Hematopoietic multipotent progenitor cell treated with erythropoietin and hydrocortisone succinate and interleukin-3 and kit ligand, for 15 days (in vitro differentiated cells): ENCODE results near the gene NOC2L.

ENCODE experiments used
- DNase-seq: peaks from one replicate; pipeline ENCODE4 v3.0.0-alpha.2; 2015; ENCODE audit warnings: low spot score

The NOC2L gene

DNA sequence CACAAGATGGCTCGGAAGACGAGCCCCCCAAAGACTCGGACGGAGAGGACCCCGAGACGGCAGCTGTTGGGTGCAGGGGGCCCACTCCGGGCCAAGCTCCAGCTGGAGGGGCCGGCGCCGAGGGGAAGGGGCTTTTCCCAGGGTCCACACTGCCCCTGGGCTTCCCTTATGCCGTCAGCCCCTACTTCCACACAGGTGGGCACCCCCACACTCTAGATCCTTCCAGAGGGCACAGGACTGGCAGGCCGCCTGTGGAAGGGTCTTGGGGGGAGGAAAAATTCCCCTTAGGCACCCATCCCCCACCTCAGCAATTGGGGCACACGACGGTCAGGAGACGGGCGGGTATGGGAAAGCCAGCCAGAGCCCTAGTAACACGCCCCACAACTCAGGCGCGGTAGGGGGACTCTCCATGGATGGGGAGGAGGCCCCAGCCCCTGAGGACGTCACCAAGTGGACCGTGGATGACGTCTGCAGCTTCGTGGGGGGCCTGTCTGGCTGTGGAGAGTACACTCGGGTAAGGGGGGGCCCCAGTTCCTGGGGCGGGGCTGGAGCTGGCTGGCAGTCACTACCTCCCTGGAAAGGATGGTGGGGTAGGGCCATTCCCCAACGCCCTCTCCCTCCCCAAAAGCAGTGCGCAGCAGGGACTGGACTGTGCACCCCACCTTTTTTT, 16.1 kb downstream of the NOC2L start:
- DNase-seq, result no peak

DNA sequence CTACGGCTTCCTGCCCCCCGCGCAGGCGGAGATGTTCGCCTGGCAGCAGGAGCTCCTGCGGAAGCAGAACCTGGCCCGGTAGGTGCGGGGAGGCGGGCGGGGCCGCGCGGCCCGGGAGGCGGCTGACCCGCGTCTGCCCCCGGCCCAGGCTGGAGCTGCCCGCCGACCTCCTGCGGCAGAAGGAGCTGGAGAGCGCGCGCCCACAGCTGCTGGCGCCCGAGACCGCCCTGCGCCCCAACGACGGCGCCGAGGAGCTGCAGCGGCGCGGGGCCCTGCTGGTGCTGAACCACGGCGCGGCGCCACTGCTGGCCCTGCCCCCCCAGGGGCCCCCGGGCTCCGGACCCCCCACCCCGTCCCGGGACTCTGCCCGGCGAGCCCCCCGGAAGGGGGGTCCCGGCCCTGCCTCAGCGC, 16.6 kb downstream of the NOC2L start:
- DNase-seq, result no peak

DNA sequence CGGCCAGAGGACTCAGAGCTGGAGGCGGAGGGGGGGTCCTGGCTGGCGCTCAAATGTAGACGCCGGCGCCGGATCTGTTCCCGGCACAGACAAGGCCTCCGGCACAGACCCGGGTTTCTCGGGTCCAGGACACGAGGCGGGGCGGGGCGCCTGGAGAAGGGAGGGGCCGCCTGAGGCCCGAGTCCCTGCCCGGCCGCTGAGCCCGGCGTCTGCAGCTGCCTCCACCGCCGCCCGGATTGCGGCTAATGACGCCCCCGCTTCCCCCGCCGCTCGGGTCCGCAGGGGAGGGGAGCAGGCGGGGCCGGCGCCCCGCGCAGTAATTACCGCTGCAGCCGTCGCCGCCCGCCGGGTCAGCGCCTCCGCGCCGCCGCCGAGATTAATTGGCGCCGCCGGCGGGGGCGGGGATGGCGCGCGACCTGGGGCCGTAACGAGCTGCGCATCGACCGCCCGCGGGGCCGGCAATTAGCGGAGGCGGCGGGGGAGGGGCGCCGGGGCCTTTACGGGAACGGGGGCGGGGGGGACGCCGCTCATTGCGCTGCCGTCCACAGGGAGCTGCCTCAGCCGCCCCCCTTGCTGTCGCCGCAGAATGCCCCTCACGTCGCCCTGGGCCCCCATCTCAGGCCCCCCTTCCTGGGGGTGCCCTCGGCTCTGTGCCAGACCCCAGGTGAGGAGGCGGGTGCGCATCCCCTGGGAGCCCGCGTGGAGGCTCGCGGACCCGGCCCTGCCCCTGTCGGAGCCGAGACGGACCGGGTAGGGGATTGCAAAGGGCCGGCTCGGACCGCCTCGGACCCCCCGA, 17.3 kb downstream of the NOC2L start:
- no peak for DNase-seq

DNA sequence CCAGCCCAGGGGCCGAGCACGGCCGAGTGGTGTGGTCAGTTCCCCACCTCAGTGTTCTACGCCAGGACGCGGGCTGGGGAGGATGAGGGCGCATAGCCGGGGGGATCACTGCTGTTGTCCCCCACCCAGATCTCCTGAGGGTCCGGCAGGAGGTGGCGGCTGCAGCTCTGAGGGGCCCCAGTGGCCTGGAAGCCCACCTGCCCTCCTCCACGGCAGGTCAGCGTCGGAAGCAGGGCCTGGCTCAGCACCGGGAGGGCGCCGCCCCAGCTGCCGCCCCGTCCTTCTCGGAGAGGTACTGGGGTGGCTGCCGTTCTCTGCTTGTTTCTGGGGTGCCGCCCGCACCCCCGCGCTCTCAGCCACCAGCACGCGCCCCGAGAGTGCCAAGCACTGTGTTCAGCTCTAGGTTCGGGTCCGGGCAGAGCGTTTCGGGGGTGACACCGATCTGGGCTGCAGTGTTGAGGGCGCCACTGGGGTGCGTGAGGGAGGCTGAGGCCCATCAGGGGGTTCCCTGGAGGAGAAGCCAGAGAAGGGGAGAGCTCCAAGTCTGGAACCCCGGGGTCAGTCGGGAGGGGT, 18.0 kb downstream of the NOC2L start:
- no peak for DNase-seq

DNA sequence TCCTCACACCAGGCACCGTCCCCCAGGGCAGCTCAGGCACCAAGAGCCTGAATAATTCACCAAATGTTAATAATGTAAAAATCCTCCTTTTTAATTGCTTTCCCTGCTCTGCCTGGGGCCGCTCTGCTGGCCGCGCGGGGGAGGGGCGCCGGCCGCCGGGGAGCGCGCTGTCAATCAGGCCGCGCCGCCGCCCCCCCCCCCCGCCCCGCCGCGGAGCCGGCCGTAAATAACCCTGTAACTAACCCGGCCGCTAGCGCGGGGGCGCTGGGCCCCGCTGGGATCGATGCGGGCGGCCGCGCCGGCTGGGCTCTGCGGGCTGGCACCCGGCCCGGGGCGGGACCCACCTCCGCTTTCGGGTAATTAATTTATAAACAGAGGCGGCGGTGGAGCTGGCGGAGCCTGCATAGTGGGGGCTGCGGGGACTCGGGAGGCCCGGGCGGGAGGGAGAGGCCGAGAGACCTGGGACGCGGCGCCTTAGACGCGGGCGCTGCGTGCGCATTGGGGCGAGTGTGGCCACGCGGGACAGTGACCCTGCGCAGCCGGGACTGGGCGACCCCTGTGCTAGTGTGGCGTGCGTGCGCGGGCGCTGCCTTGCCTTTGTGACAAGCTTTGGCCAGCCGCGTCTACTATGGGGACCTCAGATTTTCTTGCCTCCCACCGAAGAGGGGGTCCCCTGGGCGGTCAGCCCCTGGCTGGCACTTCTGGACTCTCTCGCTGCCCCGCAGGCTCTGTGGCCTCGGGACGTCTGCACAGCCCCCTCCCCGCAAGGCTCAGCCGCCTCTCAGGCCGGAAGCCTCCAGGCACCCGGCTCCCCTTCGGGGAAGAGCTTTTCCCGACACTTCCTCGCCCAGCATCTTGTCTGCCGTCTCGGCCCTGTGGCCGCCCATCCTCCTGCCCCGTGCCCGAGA, 18.7 kb downstream of the NOC2L start:
- no peak for DNase-seq

DNA sequence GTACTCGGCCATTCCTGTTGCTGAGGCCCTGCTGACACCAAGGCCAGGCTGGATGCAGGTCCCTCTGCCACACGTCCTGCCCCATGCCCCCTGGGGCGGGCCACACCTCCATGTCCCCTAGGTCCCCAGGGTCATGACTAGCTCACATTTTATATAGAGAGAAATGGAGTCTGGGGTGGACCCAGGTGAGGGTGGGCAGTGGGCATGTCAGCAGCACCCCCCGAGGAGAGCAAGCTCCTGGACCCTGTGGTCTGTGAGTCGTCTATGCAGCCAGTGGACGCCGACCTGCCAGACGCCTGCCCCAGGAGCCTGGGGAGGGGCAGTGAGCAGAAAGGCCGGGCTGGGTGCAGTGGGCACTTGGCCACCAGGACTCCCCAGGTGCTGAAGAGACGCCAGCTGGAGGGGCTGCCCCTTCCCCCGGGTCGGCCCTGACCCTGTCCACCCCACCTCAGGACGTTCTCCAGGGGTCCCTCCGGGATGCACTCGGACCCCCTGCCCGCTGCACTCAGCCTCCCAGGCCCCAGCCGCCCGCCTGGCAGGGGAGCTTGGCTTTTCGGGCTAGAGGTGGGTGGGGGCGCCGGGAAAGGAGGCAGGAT, 19.4 kb downstream of the NOC2L start:
- no peak for DNase-seq

DNA sequence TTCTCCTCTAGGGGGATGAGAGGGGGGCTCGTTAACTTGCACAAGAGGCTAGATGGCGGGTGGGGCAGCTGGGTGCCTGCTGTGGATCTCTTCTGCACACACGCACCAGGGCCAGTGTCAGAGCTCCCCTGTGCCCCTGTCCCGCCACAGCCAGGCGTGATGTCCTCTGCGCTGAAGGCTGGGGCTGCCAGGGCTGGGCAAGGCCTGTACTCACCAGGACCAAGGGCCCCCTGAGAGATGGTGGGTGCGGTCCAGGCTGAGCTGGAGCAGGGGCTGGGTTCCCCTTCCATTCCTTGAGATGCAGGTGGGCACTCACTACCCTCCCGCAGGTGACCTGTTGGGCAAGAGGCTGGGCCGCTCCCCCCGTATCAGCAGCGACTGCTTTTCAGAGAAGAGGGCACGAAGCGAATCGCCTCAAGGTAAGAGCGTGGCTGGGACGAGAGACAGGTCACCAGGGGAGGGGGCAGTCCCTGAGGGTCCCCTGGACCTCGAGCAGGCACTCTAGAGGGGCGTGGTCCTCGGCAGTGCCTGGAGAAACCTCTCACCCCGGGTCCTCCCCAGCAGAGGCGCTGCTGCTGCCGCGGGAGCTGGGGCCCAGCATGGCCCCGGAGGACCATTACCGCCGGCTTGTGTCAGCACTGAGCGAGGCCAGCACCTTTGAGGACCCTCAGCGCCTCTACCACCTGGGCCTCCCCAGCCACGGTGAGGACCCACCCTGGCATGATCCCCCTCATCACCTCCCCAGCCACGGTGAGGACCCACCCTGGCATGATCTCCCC, 20.2 kb downstream of the NOC2L start:
- no peak for DNase-seq

DNA sequence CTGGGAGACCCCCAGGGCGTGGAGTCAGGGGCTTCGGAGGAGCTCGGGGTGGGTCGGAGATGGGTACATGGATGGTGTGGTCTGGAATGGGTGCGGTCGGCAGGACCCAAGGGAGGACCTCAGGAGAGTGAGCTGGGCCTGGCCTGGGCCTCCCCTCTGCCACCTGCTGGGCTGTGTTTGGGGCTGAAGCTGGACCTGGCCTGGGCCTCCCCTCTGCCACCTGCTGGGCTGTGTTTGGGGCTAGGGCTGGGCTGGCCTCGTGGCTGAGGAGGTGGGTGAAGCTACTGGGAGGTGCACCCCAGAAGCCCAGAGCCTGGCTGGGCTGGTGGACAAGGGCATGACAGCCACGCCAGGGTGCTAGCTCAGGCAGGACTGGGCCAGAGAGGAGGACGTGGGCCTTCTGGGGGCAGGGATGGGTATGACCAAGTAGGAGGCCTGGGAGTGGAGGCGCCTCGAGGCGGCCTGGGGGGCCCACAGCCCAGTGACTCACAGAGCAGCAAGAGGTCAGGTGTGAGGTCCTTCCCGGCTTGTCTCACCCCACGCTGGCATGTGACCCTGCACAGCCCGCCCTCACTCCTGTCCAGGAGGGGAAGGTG, 20.9 kb downstream of the NOC2L start:
- DNase-seq, result no peak

DNA sequence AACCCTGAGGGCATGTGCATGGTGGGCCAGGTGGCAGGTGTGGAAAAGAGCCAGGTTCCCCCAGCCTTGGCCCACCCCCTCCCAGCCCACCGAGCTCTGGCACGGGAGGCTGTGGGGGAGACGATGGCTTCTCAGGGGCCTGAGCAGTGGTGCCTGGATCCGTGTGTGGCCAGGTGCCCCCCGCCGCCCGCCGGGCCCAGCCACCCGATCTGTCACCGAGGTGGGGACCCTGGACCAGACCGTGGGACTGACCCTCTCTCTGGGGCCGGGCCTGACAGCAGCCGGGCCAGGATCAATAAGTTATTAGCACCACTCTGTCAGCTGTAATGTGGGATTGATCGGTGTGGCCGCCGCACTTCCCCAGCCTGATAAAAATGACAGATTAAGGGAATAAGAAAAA, 21.5 kb downstream of the NOC2L start:
- DNase-seq, result no peak

DNA sequence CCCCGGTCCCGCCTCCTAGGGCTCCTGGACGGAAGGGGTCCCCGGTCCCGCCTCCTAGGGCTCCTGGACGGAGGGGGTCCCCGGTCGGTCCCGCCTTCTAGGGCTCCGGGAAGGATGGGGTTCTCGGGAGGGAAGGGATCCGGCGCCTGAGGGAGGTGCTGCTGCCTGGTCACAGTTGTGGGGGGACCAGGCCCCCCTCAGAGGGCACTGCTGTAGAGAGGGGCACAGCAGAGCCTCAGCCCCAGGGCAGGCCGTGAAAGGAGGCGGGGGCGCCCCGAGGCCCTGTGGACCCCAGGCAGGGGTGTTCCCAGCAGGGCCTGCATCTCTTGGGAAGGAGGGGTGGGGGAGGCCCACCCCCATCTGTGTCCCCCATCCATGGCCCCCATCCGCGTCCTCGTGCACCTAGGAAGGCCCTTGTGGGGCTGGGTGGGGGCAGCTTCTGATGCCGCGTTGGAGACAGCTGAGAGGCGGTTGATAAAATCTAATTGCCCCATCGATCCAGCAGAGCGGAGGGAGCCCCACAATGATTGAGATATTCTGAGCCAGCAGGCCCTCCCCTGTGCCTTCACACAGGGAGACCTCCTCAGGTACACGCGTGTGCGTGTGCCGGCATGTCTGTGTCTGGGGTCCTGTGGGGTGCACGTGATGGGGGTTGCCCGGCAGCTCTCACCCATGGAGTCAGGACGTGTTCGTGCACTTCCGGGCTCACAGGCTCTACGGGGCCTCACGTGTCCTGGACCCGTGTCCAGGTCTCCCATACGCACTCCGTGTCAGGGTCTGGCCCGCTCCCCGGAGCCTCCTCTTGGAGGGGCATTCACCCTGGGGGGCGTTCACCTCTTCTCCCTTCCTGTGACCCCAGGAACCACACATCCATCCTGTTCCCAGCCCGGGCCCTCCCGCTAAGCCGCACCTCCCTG, 22.4 kb downstream of the NOC2L start:
- no peak for DNase-seq

DNA sequence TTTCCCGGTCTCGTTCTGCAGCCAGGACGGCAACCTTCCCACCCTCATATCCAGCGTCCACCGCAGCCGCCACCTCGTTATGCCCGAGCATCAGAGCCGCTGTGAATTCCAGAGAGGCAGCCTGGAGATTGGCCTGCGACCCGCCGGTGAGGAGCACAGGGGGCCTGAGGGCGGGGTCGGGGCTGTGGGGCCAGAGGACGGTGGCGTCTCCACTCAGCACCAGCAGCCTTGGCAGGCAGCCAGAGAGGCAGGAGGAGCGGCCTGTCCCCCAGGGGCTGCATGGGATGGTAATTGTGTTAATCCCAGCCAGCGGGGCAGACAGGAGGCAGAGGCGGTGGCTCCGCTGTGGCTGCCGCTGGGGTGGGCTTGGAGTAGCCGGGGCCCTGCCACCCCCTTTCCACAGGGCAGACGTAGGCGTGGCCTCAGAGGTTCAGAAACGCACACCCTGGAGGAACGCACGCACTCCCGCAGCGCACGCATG, 23.3 kb downstream of the NOC2L start:
- DNase-seq, result no peak

DNA sequence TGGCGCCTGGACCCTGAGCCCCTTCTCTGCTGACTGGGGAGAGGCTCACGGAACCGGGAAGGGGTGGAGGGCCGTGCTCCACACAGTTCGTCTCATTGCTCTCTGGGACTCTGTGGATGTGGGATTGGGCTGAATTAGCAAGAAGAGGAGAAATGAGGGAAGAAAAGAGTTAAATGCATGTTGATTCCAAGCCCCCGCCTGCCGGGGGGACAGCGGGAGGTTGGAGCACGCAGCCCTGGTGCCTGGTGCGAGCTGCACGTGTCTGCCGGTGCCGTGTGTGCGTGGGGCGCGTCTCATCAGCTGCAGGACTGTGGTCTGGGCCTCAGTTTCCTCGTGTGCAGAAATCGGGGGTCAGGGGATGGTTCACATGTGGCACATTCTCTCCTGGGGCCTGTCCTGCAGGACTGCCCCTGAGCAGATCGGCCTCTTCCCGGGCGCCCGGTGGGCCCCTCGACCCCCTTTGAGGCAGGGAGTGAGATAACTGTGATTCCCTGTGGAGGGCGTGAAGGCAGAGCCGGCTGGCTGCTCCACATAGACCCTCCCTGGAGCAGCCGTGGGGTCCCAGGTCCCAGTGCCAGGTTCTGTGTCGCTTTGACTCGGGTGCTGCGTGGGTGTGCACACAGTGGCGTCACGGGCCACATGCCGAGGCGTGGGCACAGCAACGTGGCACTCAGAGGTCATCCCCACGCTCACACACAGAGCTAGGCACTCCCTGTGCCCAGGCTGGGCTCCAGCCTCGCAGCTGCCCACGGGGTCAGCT, 23.9 kb downstream of the NOC2L start:
- no peak for DNase-seq

DNA sequence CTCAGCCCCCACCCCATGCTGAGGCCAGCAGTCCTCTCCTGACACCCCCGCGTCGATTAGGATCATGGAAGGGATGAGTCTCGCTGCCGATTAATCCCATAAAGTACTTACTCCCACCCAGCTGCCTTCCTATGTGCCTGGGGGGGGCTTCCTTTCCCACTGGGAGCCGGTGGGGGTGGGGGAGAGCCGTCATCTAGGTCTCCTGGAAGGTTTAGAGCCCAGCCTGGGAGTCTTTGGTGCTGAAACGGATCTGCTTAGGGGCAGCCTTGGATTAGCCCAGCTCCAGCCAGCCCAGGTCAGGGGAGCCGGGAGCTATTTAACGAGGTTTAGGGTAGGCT, 25.5 kb downstream of the NOC2L start:
- no peak for DNase-seq

DNA sequence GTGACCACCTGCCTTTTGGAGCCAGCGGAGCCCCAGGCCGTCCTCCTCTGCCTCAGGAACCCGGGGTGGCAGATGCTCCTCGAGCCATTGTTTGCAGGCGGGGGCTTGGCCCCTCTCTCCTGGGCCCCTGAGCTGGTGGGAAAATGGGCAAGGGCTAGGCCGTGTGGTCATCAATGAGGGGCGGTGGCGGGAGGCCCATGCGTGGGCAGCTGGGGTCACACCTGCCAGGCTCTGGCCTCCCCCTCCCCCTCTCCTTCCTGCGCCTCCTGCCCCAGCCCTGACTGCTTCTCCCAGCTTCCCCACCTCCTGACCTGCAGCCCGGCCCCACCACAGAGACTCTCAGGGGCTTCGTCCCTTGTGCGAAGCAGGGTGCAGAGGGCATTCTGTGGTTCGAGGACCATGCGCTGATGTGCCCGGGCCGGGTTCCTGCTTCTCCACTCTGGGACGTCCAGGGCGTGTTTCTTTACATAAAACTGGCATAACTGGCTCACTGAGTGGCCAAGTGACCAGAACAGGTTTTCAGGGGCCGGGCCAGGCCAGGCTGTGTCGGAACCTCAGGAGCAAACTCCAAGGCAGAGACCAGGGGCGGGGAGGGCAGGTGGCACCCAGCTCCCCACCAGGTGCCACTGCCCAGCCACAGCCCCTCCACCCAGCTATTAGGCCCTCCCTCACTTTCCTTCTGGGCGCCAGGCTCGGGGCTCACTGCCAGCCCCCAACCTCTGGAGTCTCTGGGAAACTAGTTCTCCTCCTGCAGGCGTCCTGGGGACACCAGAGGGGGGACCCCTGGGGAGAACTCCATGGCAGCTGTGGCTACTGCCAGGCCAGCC, 26.1 kb downstream of the NOC2L start:
- DNase-seq, result no peak

DNA sequence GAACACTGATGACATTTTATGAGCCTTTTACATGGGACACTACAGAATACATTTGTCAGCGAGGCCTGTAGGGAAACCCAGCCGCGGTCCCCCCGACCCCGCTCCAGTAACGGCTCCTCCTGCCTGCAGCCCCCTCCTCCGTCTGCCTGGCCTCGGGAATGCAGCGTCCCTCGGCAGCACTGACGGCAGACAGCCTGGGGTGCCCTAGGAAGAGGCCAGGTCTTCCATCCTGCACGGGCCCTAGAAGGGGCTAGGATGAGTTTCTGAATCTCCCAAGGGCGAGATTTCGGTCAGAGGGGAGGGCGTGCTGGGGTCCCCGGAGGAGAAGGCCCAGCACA, 26.9 kb downstream of the NOC2L start:
- DNase-seq, result no peak

DNA sequence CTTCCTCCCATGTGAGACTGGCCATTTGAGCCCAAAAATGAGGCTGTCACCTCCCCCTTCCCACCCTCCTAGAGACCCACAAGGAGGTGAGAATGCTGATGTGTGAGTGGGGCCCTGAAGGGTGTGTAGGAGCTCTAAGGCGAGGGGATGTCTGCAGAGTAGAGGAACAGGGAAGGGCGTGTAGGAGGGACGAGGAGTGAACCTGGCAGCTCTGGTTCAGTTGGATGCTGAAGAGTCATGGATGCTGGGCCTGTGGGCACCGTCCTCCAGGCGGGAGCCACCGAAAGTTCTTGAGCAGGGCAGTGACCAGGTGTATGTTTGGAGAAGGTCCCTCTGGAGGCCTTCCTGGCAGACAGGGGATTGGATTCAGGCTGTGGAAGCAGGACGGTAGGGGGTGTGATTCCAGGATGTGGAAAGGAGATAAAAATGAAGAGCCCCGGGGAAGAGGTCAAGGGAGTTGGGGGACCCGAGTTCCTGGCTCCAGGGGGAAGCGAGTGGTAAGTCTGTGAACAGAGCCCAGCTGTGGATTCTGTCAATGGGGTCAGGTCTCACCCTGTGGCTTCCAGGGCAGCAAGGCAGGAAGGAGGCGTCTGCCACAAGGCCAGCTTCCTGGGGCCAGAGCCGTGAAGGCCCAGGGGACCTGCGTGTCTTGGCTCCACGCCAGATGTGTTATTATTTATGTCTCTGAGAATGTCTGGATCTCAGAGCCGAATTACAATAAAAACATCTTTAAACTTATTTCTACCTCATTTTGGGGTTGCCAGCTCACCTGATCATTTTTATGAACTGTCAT, 27.5 kb downstream of the NOC2L start:
- DNase-seq, result no peak

DNA sequence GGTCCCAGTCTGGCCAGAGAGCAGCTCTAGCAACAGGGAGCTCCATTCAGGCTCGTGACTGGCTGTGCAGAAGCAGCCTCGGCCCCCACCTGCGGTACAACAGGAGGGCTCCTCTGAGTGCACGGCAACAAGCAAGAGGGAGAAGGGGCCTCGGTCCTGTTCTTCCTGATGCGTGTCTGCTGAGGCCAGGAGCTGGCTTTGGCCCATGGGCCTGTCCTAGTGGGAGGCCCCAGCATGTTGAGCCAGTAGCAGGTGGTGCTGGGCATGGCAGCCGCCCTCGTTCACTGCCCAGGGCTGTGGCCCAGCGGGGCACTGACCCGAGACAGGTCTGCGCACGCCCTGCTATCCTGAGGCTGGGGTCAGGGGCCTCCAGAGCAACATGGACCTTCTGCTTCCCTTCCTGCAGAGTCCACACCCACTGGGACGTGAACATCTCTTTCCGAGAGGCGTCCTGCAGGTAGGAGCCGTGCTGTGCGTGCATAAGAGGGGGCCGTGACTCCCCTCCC, 28.4 kb downstream of the NOC2L start:
- no peak for DNase-seq
